ENCODE data around the gene VSX2. TPM values are rescaled to one million over a fixed set of nuclear protein-coding genes. Genes with fewer than 3 reads are reported as not detected.

VSX2 gene
- total RNA-seq, 1 experiment from 2014 or later = not detected

GRCh38 chr14:74221741-74222140 is 17.5 kb upstream of the VSX2 start:
- no peak for DNase-seq (ENCODE audit: low spot score)

- no peak for DNase-seq (ENCODE audit: low spot score)
Observed at GRCh38 chr14:74223016-74223415, 16.2 kb upstream of the VSX2 start.

- no peak for DNase-seq (ENCODE audit: low spot score)
Observed at GRCh38 chr14:74231784-74232183, 7.5 kb upstream of the VSX2 start.

GRCh38 chr14:74235017-74235416 is 4.2 kb upstream of the VSX2 start:
- DNase-seq (ENCODE audit: low spot score) = no peak

GRCh38 chr14:74237441-74237840 is 1.8 kb upstream of the VSX2 start:
- no peak for DNase-seq (ENCODE audit: low spot score)

- no peak for DNase-seq (ENCODE audit: low spot score)
Observed at GRCh38 chr14:74239848-74240793, 872 bp downstream of the VSX2 start.

- DNase-seq (ENCODE audit: low spot score) = no peak
Observed at GRCh38 chr14:74240794-74241651, 1.8 kb downstream of the VSX2 start.

GRCh38 chr14:74241652-74242017 is 2.4 kb downstream of the VSX2 start:
- no peak for DNase-seq (ENCODE audit: low spot score)

- DNase-seq (ENCODE audit: low spot score) = no peak
Observed at GRCh38 chr14:74242021-74242779, 3.0 kb downstream of the VSX2 start.

GRCh38 chr14:74242780-74243042 is 3.5 kb downstream of the VSX2 start:
- no peak for DNase-seq (ENCODE audit: low spot score)

- DNase-seq (ENCODE audit: low spot score) = no peak
Observed at GRCh38 chr14:74243051-74243450, 3.8 kb downstream of the VSX2 start.

GRCh38 chr14:74244115-74244514 is 4.9 kb downstream of the VSX2 start:
- no peak for DNase-seq (ENCODE audit: low spot score)

GRCh38 chr14:74245292-74245691 is 6.0 kb downstream of the VSX2 start:
- no peak for DNase-seq (ENCODE audit: low spot score)

GRCh38 chr14:74246542-74246941 is 7.3 kb downstream of the VSX2 start:
- DNase-seq (ENCODE audit: low spot score) = no peak

GRCh38 chr14:74248017-74248416 is 8.8 kb downstream of the VSX2 start:
- DNase-seq (ENCODE audit: low spot score) = no peak

GRCh38 chr14:74249433-74250375 is 10.5 kb downstream of the VSX2 start:
- no peak for DNase-seq (ENCODE audit: low spot score)

GRCh38 chr14:74255281-74255680 is 16.0 kb downstream of the VSX2 start:
- no peak for DNase-seq (ENCODE audit: low spot score)

GRCh38 chr14:74257078-74257940 is 18.1 kb downstream of the VSX2 start:
- DNase-seq (ENCODE audit: low spot score) = no peak

GRCh38 chr14:74257941-74258763 is 18.9 kb downstream of the VSX2 start:
- no peak for DNase-seq (ENCODE audit: low spot score)

GRCh38 chr14:74258764-74259035 is 19.5 kb downstream of the VSX2 start:
- DNase-seq (ENCODE audit: low spot score) = no peak
